DMS53 (cell line): Measurements from ENCODE around the gene SMARCD1.

Experiments used
- DNase-seq: peaks from one replicate; lab custom pipeline; 2025; lab: John Stamatoyannopoulos, UW

Gene SMARCD1

DNA sequence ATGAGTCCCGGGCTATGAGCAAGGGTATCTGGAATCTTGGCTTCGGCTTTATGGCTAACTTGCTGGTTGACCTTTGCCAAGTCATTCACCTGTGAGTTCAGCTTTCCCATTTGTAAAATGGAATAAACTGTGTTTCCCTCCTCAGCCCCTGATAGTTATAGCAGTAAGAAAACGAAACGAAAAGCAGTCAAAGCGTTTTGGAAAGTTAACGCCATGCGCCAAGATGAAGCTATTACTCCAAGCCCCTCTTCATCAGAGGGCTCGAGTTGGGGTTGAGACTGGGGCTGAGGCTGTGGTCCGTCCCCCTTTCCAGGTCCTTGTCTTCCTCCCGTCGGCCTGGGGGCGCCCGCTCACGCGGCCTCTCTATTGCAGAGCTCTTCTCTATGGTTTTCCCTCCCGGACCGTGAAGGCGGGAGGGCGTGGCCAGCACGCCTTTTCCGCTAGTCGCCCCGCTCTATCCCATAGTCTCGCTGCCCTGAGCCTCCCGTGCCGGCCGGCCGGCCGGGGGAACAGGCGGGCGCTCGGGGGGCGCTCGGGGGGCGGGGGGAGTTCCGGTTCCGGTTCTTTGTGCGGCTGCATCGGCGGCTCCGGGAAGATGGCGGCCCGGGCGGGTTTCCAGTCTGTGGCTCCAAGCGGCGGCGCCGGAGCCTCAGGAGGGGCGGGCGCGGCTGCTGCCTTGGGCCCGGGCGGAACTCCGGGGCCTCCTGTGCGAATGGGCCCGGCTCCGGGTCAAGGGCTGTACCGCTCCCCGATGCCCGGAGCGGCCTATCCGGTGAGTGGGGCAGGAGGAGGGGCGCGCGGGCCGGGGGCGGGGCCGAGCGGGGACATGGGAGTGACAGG is at the start of gene SMARCD1:
Gene SMARCD1, plus strand, starts transcription at position 568 of the 840 bp plus-strand sequence. Its CDS starts 28 bp downstream, at position 596.
- peak; percentile 96 for DNase-seq

DNA sequence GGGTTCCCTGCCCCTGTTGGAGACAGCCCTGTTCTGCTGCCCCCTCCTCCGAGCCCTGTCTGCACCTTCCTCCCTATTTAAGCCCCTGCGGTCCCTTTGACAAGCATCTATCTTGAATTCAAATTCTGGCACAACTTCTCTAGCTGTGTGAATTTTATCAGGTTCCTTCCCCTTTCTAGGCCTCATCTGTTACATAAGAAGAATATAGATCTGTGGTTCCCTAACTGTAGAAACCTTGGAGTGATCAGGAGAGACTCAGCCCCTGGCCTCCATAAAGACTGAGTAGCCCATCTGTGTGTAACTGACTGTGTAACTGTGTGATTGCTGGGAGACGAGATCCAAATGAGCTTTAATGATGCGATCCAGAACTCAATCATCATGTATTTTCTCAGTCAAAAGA is 46.8 kb upstream of the SMARCD1 start:
- DNase-seq, result no peak

DNA sequence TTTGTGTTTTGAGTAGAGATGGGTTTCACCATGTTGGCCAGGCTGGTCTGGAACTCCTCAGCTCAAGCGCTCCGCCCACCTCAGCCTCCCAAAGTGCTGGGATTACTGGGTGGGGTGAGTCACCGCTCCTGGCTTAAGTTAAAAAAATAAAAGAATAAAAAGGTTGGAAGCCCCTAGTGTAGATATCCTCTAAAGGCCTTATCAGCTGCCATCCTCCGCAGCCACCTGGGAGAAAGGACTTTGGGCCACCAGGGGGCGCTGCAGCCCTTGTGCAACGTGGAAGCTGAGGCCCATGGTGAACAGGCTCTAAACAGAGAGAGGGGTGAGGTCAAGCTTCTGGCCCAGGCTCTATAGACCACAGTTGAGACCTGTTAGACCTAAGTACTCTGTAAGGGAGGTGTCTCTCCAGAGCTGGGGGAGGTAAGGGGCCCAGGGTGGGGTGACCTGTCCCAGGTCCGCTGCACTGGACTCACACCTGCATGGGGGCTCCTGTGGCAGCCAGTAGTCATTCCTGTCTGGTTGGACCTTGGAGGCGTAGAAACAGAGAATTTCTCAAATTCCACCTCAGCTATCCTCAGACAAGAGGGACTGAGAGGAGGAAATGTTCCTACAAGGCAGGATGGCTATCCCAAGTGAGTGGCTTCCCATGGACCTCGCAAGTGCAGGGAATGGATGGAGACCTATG is 45.8 kb upstream of the SMARCD1 start:
- DNase-seq, result peak; percentile 89

DNA sequence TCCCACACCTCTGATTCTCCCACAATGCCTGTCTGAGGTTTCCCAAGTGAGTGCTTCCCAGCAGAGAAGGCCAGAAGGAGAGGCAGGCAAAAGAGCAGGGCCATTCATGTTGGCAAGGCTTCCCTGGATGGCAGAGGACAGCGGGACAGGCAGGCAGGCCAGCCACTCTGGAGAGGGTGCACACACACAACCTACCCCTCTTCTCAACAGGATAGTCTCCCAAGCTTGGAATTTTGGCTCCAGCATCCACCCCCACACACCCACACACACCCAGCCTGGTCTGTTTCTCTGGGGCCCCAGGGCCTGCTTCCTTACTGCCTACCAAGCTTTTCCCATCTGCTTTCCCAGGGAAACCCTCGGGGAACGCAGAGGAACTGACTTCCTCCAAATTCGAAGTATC is 44.5 kb upstream of the SMARCD1 start:
- DNase-seq, result no peak

DNA sequence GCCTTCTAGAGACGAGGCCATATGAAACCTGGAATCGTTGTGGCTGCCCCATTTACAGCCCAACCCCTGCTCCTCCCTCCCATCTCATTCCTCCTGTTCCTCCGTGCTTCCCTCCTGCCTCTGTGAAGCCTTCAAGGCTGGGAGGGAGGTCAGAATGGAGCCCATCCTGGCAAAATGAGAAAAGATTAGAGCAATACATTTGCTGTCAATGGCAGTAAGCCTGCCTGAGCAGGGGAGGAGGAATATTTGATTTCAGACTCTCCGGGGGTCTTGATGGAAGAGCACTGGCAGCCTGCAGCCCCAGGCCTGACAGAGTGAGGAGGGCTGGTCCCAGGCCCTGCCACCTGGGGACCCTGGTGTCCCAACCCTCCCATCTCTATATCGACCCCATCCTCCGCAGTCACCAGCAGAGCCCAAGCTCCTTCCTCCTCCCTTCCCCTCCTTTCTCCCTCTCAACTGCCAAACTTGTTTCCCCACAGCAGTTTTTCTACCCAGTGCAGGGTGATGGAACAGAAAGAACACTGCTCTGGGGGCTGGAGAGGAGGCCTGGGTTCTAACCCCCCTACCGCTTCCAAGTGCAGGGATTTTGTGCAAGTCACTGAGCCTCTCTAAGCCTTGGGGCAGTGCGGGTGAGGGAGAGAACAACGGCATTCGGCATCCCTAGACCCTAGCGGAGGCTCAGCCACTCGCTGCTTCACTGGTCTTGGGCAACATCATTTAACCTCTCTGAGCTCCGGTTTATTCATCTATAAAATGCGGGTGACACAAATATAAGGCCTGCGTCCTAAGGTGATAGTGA is 43.9 kb upstream of the SMARCD1 start:
- no peak for DNase-seq

DNA sequence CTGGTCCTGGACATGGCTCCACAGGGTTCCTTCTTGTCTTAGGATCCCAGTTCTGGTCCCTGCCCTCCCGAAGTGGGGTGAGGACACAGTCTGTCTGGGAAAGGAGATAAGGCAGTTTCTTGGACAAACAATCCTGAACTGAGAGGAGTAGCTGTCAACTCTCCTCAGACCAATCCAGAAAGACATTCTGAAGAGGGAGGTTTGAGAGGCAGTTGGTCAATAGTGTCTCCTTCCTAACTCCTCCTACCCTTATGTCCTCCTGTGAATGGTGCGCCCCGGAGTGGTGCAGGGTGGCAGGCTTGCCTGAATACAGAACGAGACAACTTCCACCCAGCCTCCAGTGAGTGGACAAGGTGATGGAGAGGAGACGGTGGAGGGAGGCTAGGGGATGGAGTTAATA is 43.2 kb upstream of the SMARCD1 start:
- no peak for DNase-seq

DNA sequence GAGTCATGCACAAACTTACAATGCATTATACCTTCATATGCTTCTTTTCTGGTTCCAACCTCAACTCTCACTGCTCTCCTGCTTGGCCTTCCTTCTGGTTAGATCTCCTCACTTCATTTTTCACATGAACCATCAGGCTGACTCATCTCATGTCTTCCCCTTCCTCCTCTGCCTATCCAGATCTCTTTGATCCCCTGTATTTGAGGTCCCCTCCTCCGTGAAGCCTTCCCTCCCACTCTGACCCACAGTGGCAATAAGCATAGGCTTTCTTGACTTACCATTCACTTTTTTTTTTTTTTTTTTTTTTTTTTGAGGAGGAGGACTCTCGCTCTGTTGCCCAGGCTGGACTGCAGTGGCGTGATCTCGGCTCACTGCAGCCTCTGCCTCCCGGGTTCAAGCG is 42.4 kb upstream of the SMARCD1 start:
- no peak for DNase-seq

DNA sequence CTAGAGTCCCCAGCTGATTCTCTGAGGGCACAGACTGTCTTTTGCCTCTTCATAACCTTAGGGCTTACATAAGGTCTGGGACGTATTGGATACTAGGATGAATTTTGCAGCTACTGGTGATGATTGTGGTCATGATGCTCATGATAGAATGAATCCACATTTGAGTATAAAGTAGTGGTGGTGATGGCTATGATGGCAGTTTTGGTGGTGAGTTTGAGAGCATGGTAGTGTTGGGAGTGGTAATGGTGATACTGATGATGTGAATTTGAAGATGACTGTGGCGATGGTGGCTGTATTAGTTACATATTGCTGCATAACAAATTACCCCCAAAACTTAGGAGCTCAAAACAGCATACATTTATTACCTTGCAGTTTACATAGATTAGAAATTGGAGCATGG is 41.8 kb upstream of the SMARCD1 start:
- DNase-seq, result no peak

DNA sequence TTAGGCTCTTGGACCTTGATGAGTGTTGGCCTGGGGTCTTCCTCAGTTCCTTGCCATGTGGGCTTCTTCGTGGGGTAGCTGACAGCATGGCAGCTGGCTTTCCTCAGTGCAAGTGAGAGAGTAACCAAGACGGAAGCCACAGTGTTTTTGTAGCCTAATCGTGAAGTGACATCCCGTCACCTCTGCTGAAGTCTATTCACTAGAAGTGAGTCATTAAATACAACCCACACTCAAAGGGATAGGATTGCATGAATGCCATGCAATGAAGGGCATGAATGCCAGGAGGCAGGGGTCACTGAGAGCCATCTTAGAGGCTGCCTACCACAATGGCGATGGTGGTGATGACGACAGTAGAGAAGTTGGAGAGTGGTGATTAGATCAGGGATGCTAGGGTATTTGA is 41.3 kb upstream of the SMARCD1 start:
- no peak for DNase-seq

DNA sequence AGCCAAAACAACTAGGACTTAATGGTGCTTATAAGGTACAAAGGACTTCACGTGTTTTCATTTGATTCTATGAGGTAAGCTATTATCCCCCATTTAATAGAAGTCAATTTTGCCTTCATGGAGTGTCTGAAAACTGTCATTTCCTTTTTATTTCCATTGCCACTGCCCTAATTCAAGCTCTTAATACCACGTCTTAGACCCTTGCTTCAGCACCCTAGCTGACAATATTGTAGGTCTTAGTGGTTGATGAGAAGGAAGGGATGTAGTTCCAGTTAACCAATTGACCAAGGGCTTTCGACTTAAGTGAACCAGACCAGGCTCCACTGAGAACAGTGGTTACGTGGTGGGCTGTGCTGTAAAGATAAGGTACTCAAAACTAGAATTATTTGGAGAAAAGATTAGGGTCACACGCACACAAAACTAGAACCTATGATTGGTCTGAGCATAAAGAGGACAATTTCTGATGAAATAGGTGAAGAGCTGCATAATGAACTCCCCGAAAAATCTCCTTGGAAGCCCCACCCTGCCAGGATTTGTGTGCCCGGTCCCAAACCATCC is 37.4 kb upstream of the SMARCD1 start:
- no peak for DNase-seq

DNA sequence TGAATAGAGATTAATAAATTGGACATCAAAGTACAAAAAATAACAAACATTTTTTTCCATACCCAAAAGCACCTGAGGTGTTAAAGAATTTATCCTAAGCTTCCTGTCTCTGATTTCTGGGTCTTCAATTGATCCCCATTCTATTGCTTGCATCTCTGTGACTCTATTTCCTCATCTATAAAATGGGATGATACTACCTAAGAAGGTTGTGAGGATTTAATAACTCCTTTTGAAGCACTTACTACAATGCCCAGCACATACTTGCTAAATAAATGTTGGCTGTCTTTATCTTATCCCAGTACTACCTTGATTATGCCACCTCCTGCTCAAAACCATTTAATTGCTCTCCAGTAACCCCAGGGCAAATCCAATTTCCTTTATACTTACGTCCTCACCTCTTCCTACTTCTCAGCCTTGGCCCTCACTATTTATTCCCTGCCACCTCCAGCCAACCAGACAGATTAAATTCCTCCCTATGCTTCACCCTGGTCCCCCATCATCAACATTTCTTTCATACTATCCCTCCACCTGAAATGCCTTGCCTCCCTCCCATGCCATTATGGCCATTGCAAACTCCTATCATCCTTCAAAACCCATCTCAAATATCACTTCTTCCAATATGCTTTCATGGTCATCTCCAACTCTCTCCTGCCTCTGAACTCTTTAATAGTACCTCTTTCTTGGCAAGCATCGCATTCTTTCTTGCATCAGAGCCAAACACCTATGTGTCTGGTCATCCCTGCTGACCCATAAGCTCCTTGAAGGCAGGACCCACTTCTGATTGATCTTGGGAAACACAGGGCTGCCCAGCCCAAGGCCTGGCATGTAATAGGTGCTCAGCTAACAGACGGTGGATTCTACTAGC is 35.7 kb upstream of the SMARCD1 start:
- no peak for DNase-seq

DNA sequence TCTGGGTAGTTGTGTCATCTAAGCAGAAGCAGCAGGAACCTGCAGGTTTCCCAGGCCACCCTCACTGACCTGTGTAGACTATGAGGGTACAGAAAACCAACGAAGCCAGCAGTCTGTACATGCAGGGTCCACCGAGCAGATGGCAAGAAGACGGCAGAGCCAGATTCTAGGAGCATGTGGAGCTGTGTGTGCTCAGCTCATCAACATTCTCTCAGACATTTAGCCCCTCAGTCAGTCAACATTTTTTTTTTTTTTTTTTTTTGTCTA is 35.1 kb upstream of the SMARCD1 start:
- no peak for DNase-seq

DNA sequence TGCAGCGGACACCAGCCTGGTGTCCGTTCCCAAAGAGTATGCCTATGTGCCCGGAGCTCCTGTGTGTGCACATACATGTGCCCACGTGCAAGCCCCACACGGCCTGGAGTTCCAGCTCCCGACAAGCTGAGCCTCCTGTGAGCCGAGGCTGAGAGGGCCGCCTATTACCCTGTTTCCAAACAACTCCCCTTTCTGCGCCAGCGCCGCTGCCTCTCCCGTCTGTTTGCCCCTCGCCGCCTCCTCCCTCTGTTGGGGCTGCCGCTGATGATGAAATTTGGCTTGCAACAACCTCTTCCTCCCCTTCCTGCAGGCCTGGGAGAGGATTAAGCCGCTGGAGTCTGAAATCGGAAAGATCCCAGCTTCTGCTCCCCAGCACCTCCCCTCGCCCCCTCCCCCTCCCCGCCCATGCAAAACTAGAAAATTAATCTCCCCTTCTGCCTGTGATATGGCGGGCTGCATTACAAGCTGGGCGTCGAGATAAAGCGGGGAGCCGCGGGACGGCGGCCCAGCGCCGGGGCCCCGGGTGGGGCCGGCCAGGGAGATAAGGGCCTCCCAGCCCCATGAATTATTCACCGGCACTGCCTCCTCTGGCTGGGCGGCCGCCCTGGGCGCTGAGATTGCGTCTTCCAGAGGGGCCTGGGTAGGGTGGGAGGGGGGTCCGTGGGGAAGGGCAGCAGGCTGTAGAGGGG is 34.6 kb upstream of the SMARCD1 start:
- DNase-seq, result peak; percentile 52

DNA sequence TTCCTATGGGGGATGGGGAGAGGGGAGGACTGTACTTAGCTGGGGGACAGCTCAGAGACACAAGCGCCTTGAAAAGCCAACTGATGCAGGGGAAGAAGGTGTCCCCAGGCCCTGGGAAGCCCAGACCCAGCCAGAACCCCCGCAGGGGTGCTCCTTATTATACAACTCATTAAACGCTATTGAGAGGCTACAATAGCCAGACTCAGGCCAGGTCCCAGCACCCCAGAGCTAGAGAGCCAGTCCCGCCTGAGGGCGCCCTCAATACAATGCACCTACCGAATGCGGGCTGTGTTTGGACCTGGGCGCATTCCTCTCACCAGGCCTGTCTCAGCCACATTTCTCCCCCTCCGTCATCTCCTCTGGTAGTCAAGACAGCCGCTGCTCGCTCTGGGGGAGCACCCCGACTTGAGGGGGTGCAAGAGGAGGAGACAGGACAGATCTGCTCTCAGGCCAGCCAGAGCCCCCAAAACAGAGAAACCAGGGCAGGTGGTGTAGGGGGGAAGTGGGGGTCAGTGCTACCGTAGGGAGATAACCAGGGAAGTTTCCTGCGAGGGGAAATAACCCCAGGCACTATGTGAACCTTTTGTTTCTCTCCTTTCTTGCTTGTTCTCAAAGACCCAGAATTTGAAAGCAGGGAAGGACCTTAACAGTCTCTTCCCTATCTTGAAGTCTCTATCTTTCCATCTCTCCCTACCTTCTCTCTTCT is 33.9 kb upstream of the SMARCD1 start:
- no peak for DNase-seq

DNA sequence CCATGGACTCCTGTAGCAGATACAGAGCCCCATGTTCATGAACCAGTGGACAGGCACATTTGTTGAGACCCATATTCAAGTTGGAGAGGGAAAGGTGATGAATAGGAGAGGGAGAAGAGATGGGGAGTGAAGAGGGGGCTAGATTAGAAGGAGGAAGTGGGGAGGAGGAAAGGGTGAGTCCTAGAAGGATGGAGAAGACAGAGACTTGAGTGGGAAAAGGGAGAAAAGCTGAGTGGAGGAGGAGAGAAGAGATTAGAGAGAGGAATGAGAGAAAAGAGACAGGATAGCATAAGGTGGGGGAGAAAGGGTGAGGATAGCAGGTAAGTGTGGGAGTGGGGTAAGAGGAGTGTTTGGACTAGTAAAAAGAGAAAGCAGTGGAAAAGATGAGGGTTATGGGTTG is 32.6 kb upstream of the SMARCD1 start:
- no peak for DNase-seq

DNA sequence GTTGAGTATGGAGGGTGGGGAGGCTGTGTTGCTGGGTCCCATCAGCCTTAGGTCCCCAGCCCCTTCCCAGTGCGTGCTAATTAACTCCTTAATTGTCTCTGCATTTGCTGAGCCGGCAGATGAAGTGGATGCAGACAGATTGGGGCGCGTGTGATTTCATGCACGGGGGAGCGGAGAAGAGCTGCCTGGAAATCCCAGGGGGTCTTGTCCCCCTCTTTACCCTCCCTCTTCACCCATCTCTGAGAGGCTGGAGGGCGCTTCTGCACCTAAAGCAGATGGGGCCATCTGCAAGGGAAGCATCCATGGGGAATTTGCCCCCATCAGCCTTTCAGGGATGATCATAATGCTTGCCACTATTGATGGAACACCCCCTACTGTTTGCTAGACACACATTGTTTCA is 32.2 kb upstream of the SMARCD1 start:
- no peak for DNase-seq

DNA sequence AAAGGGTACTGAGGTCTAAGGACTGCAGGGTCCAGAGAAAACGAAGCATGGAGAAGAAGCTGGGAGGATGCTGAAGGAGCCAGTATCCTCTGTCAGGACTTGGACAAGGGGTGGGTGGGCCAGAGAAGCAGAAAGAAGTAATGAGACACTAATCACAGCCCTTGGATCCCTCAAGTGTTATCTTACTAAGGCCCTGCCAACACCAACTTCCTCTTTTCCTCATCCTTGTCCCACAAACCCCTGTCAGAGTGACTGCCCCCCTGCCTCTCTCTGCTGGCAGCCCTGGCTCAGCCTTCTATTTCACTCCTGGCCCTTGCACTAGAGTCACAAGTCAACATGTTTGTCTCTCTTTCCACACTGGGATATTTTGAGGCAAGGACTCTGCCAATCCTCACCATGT is 31.6 kb upstream of the SMARCD1 start:
- DNase-seq, result no peak

DNA sequence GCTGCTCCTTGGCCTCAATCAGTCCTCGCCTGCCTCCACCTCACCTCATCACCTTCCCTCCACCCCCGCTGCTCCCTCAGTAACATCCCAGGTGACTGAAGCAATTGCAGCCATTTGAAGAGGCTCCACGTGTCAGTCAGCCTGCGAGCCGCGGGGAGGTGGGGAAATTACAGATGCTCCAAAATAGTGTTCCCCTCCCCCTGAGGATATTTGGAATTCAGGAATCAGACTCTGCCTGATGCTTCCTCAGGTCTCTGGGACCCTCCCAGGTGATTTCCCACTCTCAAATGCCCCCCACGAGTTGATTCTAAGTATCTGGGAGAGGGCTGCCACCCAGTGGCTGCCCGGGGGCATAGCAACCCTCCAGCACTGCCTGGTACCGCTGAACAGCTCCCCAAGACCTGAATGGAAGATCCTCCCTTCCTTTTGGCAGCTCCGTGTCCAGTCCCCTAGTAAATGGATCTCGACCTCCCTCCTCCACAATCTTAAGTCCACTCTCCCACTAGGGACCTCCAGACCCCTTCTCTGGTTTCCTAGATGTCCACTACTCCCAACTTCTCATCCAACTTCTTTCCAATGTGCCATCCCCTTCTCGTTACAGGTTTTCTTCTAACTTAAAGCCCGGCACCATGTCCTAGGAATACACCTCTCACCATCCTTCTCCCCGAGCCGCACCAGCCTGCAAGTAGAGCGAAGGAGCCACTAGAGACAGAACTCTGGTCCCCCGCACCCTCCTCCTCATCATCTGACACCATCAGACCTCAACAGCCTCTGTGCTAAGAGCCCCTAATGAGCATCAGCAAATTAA is 29.1 kb upstream of the SMARCD1 start:
- peak; percentile 80 for DNase-seq

DNA sequence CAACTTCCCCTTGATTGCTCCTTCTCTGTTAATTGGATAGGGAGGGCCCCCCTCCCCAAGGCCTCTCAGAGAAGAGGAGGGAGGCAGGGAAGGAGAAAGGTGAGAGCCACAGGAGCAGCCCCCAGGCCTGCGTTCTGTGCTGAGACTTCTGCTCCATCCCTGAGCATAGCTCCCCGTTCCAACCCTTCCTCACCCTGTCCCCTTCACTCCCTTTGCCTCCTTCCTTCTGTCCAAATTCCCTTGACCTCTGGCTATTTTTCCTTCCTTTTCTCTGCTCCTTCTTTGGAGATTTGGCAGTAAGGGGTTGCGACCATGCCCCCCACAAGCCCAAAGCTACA is 28.5 kb upstream of the SMARCD1 start:
- peak; percentile 39 for DNase-seq
